GM12878 (cell line): Measurements from ENCODE around the gene CAMK2G. TPM values are rescaled to one million over a fixed set of nuclear protein-coding genes. Genes with fewer than 3 reads are reported as not detected.
A peak's percentile ranks its signal among the peaks of the same experiment; 100 is the strongest.

ENCODE experiments used
- FOXM1 ChIP-seq: IDR thresholded peaks from 2 replicates; pipeline ENCODE4 v1.6.1; 2012; ENCODE audit warnings: low read depth, mild to moderate bottlenecking, inconsistent platforms, low read length, moderate library complexity
- GATAD2B ChIP-seq: fragments of 450-650 bp; conservative IDR thresholded peaks from 2 replicates; pipeline ENCODE4 v1.6.1; 2017; ENCODE audit warnings: low read depth, mild to moderate bottlenecking, moderate library complexity
- HCFC1 ChIP-seq: fragments of 150-350 bp; IDR thresholded peaks from 2 replicates; pipeline ENCODE4 v1.6.1; 2014; ENCODE audit warnings: low read length
- MEF2A ChIP-seq: IDR thresholded peaks from 2 replicates; pipeline ENCODE4 v1.6.1; 2011; ENCODE audit warnings: low read depth, mild to moderate bottlenecking, low read length, moderate library complexity; ENCODE audit not compliant: insufficient read depth
- NR2C2 ChIP-seq: IDR thresholded peaks from 2 replicates; pipeline ENCODE4 v1.6.1; 2011; ENCODE audit warnings: borderline replicate concordance, low read depth; ENCODE audit not compliant: control insufficient read depth, insufficient read length
- POLR2AphosphoS5 ChIP-seq: IDR thresholded peaks from 2 replicates; pipeline ENCODE4 v1.6.1; 2011; ENCODE audit warnings: mild to moderate bottlenecking, low read length, inconsistent platforms
- RAD51 ChIP-seq: fragments of 450-650 bp; IDR thresholded peaks from 2 replicates; pipeline ENCODE4 v1.6.1; 2016; ENCODE audit warnings: moderate library complexity, mild to moderate bottlenecking, inconsistent platforms
- SIX5 ChIP-seq: IDR thresholded peaks from 2 replicates; pipeline ENCODE4 v1.6.1; 2011; ENCODE audit warnings: mild to moderate bottlenecking, low read depth, low read length, moderate library complexity; ENCODE audit not compliant: severe bottlenecking
- SP1 ChIP-seq: IDR thresholded peaks from one replicate; pipeline ENCODE4 v1.6.1; 2011; ENCODE audit warnings: low read depth, low read length
- polyA plus RNA-seq, 11 experiments: library from polyadenylated mRNA; depleted of rRNA in 4 of 11; unstranded in 6 of 11; stranded (reverse) in 5 of 11; fragments of >200 nt; fragmentation: Nextera tagmentation in 4 of 11; fragmentation: Illumina TruSeq in 1 of 11; extraction: Ambion mirVana in 4 of 11; extraction: Trizol in 1 of 11; gene quantifications; 1 replicate in 1 of 11; 2 replicates in 10 of 11; pipeline versions ENCODE4 v1.2.1 to v1.2.3, GENCODE V29; 2011 to 2016; ENCODE audit warnings: inconsistent platforms in 2 of 11, missing spikeins in 2 of 11, low read depth in 1 of 11
- total RNA-seq, 4 experiments: library from RNA; depleted of rRNA in 3 of 4; stranded (reverse); fragments of >200 nt in 3 of 4; fragmentation: Illumina TruSeq in 1 of 4; extraction: Trizol in 1 of 4; gene quantifications; 2 replicates each; pipeline versions ENCODE4 v1.2.1 to v1.2.3, GENCODE V29; 2013 to 2021
- TF ChIP-seq, protein P1 (sequence below): IDR thresholded peaks from 2 replicates; pipeline ENCODE4 v1.6.1; 2011; ENCODE audit warnings: low read depth, mild to moderate bottlenecking, low read length, moderate library complexity, borderline replicate concordance; ENCODE audit errors: extremely low read depth
- TF ChIP-seq, protein P2 (sequence below): fragments of 450-650 bp; IDR thresholded peaks from 2 replicates; pipeline ENCODE4 v1.6.1; 2017; ENCODE audit warnings: mild to moderate bottlenecking, moderate library complexity
- TF ChIP-seq, protein P3 (sequence below): fragments of 450-650 bp; IDR thresholded peaks from 2 replicates; pipeline ENCODE4 v1.6.1; 2018; ENCODE audit warnings: mild to moderate bottlenecking, low read depth, moderate library complexity; ENCODE audit not compliant: partially characterized antibody
- TF ChIP-seq, protein P4 (sequence below): fragments of 450-650 bp; IDR thresholded peaks from 2 replicates; pipeline ENCODE4 v1.6.1; 2017; ENCODE audit warnings: antibody characterized with exemption, mild to moderate bottlenecking, moderate library complexity
- TF ChIP-seq, protein P5 (sequence below): fragments of 450-650 bp; IDR thresholded peaks from 2 replicates; pipeline ENCODE4 v1.6.1; 2017; ENCODE audit warnings: mild to moderate bottlenecking, low read depth, inconsistent platforms; ENCODE audit not compliant: poor library complexity, severe bottlenecking

CAMK2G gene
- total and polyA plus RNA-seq, 10 of the 15 experiments (the other 5 are each of a cell fraction or from before 2014, with no cell fraction given): 5.5 to 24.3 (median 16.9) TPM

DNA sequence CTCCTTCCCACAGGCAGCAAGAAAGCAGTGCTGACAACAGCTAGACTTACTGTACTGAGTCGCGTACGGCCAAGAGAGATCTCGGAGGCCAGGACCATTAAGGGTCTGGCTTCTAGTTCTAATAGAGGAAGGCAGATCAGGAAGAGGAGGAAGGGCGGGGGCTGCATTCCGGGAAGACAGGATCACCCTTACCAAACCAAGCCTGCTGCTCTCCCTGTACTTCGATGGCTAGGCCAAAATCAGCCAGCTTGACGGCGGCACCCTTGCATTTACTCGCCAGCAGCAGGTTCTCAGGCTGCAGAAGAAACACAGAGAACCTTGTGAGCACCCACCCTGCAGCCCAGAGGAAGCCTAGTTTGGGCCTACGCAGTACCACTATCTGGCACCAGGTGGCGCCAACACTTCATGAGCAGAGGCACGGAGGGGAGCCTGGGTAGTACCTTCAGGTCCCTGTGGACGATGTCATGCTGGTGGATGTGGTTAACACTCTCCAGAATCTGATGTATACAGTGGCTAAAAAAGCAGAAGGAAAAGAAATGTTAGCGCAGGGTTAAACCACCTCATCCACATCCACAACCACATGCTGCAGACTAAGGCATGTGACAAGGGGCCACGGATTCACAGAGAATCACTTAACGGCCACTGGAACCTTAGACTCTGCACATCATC, 25.4 kb downstream of the CAMK2G start (continued):
- TF ChIP-seq, protein P1, sequence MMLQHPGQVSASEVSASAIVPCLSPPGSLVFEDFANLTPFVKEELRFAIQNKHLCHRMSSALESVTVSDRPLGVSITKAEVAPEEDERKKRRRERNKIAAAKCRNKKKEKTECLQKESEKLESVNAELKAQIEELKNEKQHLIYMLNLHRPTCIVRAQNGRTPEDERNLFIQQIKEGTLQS: no peak
- TF ChIP-seq RAD51: peak; percentile 95
- peak; percentile 8; the same call in 1 of the 2 replicates for TF ChIP-seq HCFC1
- TF ChIP-seq, protein P2, sequence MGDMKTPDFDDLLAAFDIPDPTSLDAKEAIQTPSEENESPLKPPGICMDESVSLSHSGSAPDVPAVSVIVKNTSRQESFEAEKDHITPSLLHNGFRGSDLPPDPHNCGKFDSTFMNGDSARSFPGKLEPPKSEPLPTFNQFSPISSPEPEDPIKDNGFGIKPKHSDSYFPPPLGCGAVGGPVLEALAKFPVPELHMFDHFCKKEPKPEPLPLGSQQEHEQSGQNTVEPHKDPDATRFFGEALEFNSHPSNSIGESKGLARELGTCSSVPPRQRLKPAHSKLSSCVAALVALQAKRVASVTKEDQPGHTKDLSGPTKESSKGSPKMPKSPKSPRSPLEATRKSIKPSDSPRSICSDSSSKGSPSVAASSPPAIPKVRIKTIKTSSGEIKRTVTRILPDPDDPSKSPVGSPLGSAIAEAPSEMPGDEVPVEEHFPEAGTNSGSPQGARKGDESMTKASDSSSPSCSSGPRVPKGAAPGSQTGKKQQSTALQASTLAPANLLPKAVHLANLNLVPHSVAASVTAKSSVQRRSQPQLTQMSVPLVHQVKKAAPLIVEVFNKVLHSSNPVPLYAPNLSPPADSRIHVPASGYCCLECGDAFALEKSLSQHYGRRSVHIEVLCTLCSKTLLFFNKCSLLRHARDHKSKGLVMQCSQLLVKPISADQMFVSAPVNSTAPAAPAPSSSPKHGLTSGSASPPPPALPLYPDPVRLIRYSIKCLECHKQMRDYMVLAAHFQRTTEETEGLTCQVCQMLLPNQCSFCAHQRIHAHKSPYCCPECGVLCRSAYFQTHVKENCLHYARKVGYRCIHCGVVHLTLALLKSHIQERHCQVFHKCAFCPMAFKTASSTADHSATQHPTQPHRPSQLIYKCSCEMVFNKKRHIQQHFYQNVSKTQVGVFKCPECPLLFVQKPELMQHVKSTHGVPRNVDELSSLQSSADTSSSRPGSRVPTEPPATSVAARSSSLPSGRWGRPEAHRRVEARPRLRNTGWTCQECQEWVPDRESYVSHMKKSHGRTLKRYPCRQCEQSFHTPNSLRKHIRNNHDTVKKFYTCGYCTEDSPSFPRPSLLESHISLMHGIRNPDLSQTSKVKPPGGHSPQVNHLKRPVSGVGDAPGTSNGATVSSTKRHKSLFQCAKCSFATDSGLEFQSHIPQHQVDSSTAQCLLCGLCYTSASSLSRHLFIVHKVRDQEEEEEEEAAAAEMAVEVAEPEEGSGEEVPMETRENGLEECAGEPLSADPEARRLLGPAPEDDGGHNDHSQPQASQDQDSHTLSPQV: peak; percentile 90
- TF ChIP-seq GATAD2B: peak; percentile 81; the same call in 1 of the 2 replicates
- peak; percentile 62; the same call in 1 of the 2 replicates for TF ChIP-seq MEF2A
- no peak for TF ChIP-seq POLR2AphosphoS5
- no peak for TF ChIP-seq SIX5
- TF ChIP-seq, protein P3, sequence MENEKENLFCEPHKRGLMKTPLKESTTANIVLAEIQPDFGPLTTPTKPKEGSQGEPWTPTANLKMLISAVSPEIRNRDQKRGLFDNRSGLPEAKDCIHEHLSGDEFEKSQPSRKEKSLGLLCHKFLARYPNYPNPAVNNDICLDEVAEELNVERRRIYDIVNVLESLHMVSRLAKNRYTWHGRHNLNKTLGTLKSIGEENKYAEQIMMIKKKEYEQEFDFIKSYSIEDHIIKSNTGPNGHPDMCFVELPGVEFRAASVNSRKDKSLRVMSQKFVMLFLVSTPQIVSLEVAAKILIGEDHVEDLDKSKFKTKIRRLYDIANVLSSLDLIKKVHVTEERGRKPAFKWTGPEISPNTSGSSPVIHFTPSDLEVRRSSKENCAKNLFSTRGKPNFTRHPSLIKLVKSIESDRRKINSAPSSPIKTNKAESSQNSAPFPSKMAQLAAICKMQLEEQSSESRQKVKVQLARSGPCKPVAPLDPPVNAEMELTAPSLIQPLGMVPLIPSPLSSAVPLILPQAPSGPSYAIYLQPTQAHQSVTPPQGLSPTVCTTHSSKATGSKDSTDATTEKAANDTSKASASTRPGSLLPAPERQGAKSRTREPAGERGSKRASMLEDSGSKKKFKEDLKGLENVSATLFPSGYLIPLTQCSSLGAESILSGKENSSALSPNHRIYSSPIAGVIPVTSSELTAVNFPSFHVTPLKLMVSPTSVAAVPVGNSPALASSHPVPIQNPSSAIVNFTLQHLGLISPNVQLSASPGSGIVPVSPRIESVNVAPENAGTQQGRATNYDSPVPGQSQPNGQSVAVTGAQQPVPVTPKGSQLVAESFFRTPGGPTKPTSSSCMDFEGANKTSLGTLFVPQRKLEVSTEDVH: peak; percentile 62
- TF ChIP-seq, protein P4, sequence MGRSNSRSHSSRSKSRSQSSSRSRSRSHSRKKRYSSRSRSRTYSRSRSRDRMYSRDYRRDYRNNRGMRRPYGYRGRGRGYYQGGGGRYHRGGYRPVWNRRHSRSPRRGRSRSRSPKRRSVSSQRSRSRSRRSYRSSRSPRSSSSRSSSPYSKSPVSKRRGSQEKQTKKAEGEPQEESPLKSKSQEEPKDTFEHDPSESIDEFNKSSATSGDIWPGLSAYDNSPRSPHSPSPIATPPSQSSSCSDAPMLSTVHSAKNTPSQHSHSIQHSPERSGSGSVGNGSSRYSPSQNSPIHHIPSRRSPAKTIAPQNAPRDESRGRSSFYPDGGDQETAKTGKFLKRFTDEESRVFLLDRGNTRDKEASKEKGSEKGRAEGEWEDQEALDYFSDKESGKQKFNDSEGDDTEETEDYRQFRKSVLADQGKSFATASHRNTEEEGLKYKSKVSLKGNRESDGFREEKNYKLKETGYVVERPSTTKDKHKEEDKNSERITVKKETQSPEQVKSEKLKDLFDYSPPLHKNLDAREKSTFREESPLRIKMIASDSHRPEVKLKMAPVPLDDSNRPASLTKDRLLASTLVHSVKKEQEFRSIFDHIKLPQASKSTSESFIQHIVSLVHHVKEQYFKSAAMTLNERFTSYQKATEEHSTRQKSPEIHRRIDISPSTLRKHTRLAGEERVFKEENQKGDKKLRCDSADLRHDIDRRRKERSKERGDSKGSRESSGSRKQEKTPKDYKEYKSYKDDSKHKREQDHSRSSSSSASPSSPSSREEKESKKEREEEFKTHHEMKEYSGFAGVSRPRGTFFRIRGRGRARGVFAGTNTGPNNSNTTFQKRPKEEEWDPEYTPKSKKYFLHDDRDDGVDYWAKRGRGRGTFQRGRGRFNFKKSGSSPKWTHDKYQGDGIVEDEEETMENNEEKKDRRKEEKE: no peak
- no peak for TF ChIP-seq NR2C2
- TF ChIP-seq SP1: no peak
- TF ChIP-seq, protein P5, sequence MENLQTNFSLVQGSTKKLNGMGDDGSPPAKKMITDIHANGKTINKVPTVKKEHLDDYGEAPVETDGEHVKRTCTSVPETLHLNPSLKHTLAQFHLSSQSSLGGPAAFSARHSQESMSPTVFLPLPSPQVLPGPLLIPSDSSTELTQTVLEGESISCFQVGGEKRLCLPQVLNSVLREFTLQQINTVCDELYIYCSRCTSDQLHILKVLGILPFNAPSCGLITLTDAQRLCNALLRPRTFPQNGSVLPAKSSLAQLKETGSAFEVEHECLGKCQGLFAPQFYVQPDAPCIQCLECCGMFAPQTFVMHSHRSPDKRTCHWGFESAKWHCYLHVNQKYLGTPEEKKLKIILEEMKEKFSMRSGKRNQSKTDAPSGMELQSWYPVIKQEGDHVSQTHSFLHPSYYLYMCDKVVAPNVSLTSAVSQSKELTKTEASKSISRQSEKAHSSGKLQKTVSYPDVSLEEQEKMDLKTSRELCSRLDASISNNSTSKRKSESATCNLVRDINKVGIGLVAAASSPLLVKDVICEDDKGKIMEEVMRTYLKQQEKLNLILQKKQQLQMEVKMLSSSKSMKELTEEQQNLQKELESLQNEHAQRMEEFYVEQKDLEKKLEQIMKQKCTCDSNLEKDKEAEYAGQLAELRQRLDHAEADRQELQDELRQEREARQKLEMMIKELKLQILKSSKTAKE: peak; percentile 91
- peak; percentile 64; the same call in 1 of the 2 replicates for TF ChIP-seq FOXM1
